C4-2B (cell line): ENCODE data around the gene POLR2A.

Source experiments
- ZFX ChIP-seq: fragments of 450-650 bp; IDR thresholded peaks from 2 replicates; pipeline ENCODE4 v1.6.1; 2017
- TF ChIP-seq, protein P1 (sequence below): fragments of 450-650 bp; conservative IDR thresholded peaks from 2 replicates; pipeline ENCODE4 v1.5.1; 2017; ENCODE audit warnings: mild to moderate bottlenecking

DNA sequence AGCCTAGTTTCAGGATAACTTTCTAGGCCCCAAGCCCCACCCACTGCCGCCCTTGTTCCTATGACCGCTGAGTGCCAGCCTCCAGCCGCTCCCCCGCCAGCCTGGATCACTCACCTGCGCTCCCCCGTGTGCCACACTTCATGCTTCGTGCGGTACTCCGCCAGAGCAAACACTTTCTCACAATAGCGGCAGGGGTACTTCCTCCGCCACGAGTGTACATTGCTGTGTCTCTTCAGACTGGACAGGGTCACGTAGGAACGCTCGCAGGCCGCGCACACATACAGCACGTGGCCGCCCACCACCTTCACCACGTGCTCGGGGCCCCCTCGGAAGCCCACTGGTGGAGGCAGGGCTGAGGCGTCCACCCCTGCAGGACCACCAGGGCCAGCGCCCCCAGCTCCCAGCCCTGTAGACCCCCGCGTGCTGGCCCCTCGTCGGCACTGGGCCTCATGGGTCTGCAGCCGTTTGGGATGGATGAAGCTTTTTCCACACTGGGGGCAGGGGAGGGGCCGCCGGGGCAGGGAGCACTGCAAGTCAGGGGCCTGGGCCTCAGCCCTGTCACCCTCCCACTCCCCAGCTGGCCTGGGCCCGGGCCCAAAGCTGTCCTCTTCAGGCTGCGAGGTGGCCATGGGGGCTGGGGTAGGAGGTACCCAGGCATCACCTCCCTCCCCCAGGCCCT, 18.4 kb upstream of the POLR2A start:
- TF ChIP-seq, protein P1, sequence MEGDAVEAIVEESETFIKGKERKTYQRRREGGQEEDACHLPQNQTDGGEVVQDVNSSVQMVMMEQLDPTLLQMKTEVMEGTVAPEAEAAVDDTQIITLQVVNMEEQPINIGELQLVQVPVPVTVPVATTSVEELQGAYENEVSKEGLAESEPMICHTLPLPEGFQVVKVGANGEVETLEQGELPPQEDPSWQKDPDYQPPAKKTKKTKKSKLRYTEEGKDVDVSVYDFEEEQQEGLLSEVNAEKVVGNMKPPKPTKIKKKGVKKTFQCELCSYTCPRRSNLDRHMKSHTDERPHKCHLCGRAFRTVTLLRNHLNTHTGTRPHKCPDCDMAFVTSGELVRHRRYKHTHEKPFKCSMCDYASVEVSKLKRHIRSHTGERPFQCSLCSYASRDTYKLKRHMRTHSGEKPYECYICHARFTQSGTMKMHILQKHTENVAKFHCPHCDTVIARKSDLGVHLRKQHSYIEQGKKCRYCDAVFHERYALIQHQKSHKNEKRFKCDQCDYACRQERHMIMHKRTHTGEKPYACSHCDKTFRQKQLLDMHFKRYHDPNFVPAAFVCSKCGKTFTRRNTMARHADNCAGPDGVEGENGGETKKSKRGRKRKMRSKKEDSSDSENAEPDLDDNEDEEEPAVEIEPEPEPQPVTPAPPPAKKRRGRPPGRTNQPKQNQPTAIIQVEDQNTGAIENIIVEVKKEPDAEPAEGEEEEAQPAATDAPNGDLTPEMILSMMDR = no peak
- TF ChIP-seq ZFX = no peak
